CD4-positive, alpha-beta memory T cell (primary cell): ENCODE data around the gene PRR22. TPM values are rescaled to one million over a fixed set of nuclear protein-coding genes. Genes with fewer than 3 reads are reported as not detected.

Experiments used
- CTCF ChIA-PET: fragments of 350-600 bp; sonication (Branson Sonifier 250); formaldehyde crosslinking; loops from one replicate; lab custom pipeline; 2021; ENCODE audit warnings: inconsistent platforms; ENCODE audit not compliant: partially characterized antibody; lab: Charles Lee
- POLR2A ChIA-PET: fragments of 350-600 bp; sonication (Branson Sonifier 250); formaldehyde crosslinking; loops from one replicate; lab custom pipeline; 2021; ENCODE audit not compliant: partially characterized antibody; lab: Charles Lee
- DNase-seq, 5 donors: peaks; one replicate each; pipeline versions ENCODE4 v3.0.0 to v3.0.0-alpha.2; 2020 to 2022; ENCODE audit warnings: mixed read lengths in 1 of 5
- H3K27ac ChIP-seq: one replicate; pipeline ENCODE4 v1.7.0; 2013; ENCODE audit warnings: low read depth, low read length
- H3K27me3 ChIP-seq: 2 replicates; pipeline ENCODE4 v1.7.0; 2013; ENCODE audit warnings: mild to moderate bottlenecking, low read length, moderate library complexity; ENCODE audit not compliant: insufficient read depth
- H3K36me3 ChIP-seq: 2 replicates; pipeline ENCODE4 v1.7.0; 2013; ENCODE audit warnings: mild to moderate bottlenecking, low read length, moderate library complexity; ENCODE audit not compliant: insufficient read depth
- H3K4me1 ChIP-seq: 2 replicates; pipeline ENCODE4 v1.7.0; 2013; ENCODE audit warnings: mild to moderate bottlenecking, low read length, moderate library complexity; ENCODE audit not compliant: insufficient read depth
- H3K4me3 ChIP-seq, 2 donors: one replicate each; pipeline ENCODE4 v1.7.0; 2013; ENCODE audit warnings: low read length in 2 of 2, mild to moderate bottlenecking in 1 of 2
- H3K9me3 ChIP-seq, 2 donors: one replicate each; pipeline ENCODE4 v1.7.0; 2013; ENCODE audit warnings: low read length in 2 of 2, control low read depth in 1 of 2; ENCODE audit not compliant: control insufficient read depth in 1 of 2
- H3K27ac Mint-ChIP-seq, 7 donors: one replicate each; pipeline ENCODE4 v1.8.0; 2020 to 2021; ENCODE audit warnings: mixed read lengths in 7 of 7, mild to moderate bottlenecking in 6 of 7, inconsistent platforms in 3 of 7, moderate library complexity in 3 of 7
- H3K27me3 Mint-ChIP-seq, 2 donors: one replicate each; pipeline ENCODE4 v1.8.0; 2020 to 2021; ENCODE audit warnings: mixed read lengths in 2 of 2
- H3K36me3 Mint-ChIP-seq, 2 donors: one replicate each; pipeline ENCODE4 v1.8.0; 2020 to 2021; ENCODE audit warnings: mixed read lengths in 2 of 2, inconsistent platforms in 1 of 2, mild to moderate bottlenecking in 1 of 2
- H3K4me1 Mint-ChIP-seq, 4 donors: one replicate each; pipeline ENCODE4 v1.8.0; 2020 to 2021; ENCODE audit warnings: mixed read lengths in 4 of 4, mild to moderate bottlenecking in 1 of 4
- H3K4me3 Mint-ChIP-seq, 8 donors: one replicate each; pipeline ENCODE4 v1.8.0; 2020 to 2021; ENCODE audit warnings: mixed read lengths in 8 of 8, mild to moderate bottlenecking in 7 of 8, moderate library complexity in 6 of 8, inconsistent platforms in 3 of 8
- H3K9me3 Mint-ChIP-seq, 8 donors: one replicate each; pipeline ENCODE4 v1.8.0; 2020 to 2021; ENCODE audit warnings: mixed read lengths in 8 of 8, mild to moderate bottlenecking in 5 of 8, inconsistent platforms in 3 of 8, moderate library complexity in 1 of 8
- intact Hi-C: fragments of 100-400 bp; cut with micrococcal nuclease; formaldehyde crosslinking; loops from one replicate; pipeline ENCODE4 v1.15.1; 2023
- polyA plus RNA-seq, 2 donors: library from polyadenylated mRNA; unstranded; fragments of 300-500 nt; fragmentation: Illumina TruSeq; gene quantifications; one replicate each; pipeline ENCODE4 v1.2.3, GENCODE V29; 2021
- total RNA-seq, 2 experiments: library from RNA; stranded (reverse); gene quantifications; one replicate each; pipeline ENCODE4 v1.2.3, GENCODE V29; 2021

Gene PRR22
- total and polyA plus RNA-seq, 4 experiments from 2014 or later, result 5.9 to 6.6 TPM; not detected in 2

GRCh38 chr19:5827891-5828660 lies 43.5 kb upstream of the PRR22 start:
- peak overlapping the region; percentile 68 to 73 for H3K4me3 ChIP-seq
- CTCF ChIA-PET, result interaction anchor here (0.9 to 2.9 kb wide), 6 partner anchors 22 to 194 kb away, joined by 3 to 22 read pairs (median 4); partner anchors contain the start of genes CATSPERD, LONP1, NDUFA11 and NRTN
- peak overlapping the region; percentile 49 for H3K27ac ChIP-seq
- Mint-ChIP-seq H3K9me3 (peaks cover 0 to 2% (median 0%) of the 10 kb centered on the region in 8 donors), H3K36me3 (peaks cover 0 to 3% of the 10 kb centered on the region in 2 donors), H3K27me3 (peaks cover 0 to 3% of the 10 kb centered on the region in 2 donors), H3K4me3 (peak overlapping the region; percentile 92 to 99 (median 96)), H3K4me1 (peaks cover 3 to 17% (median 10%) of the 10 kb centered on the region in 4 donors), H3K27ac (peak overlapping the region; percentile 95 to 97 (median 95))
- no peaks in the 10 kb centered on the region for H3K27me3 ChIP-seq
- intact Hi-C loops, result loop anchor here (1.0 to 2.0 kb wide), 3 partner anchors 23 to 76 kb away; partner anchors contain the start of genes DUS3L, NRTN and VMAC
- POLR2A ChIA-PET, result interaction anchor here (0.6 to 3.2 kb wide), 17 partner anchors 20 to 205 kb away, joined by 3 to 54 read pairs (median 6); partner anchors contain the start of genes CATSPERD, DUS3L, LONP1 and NDUFA11
- peak; percentile 91 to 96 (median 92) for DNase-seq
- H3K4me1 ChIP-seq, result peaks cover 22% of the 10 kb centered on the region
- no peaks in the 10 kb centered on the region for H3K36me3 ChIP-seq
- no peaks in the 10 kb centered on the region for H3K9me3 ChIP-seq

GRCh38 chr19:5827342-5827890 lies 42.9 kb upstream of the PRR22 start:
- intact Hi-C loops, result no loop called here
- Histone ChIP-seq H3K27me3 (no peaks in the 10 kb centered on the region), H3K4me3 (peak overlapping the region in 1 of 2 donors; percentile 68), H3K27ac (peak overlapping the region; percentile 49), H3K4me1 (peaks cover 22% of the 10 kb centered on the region), H3K36me3 (no peaks in the 10 kb centered on the region), H3K9me3 (no peaks in the 10 kb centered on the region)
- H3K4me1 Mint-ChIP-seq, result peaks cover 3 to 17% (median 10%) of the 10 kb centered on the region in 4 donors
- H3K27ac Mint-ChIP-seq, result peak overlapping the region; percentile 84 to 96 (median 89)
- ChIA-PET CTCF (interaction anchor here (0.9 to 2.9 kb wide), 5 partner anchors 21 to 141 kb away, joined by 3 to 22 read pairs (median 5); partner anchors contain the start of genes CATSPERD, LONP1, NDUFA11 and NRTN), POLR2A (interaction anchor here (0.9 to 3.2 kb wide), 13 partner anchors 19 to 205 kb away, joined by 3 to 54 read pairs (median 7); partner anchors contain the start of genes CATSPERD, DUS3L, LONP1 and NDUFA11)
- H3K36me3 Mint-ChIP-seq, result peaks cover 0 to 3% of the 10 kb centered on the region in 2 donors
- peaks cover 0 to 2% (median 0%) of the 10 kb centered on the region in 8 donors for H3K9me3 Mint-ChIP-seq
- H3K4me3 Mint-ChIP-seq, result peak overlapping the region; percentile 60 to 91 (median 84)
- H3K27me3 Mint-ChIP-seq, result peaks cover 0 to 3% of the 10 kb centered on the region in 2 donors
- DNase-seq, result no peak

GRCh38 chr19:5826531-5827341 lies 42.2 kb upstream of the PRR22 start:
- Mint-ChIP-seq H3K27ac (peak overlapping the region; percentile 84 to 96 (median 89)), H3K36me3 (peaks cover 0 to 3% of the 10 kb centered on the region in 2 donors), H3K4me1 (peaks cover 3 to 17% (median 10%) of the 10 kb centered on the region in 4 donors), H3K4me3 (peak overlapping the region; percentile 60 to 91 (median 84)), H3K27me3 (peaks cover 0 to 3% of the 10 kb centered on the region in 2 donors), H3K9me3 (peaks cover 0 to 2% (median 0%) of the 10 kb centered on the region in 8 donors)
- Histone ChIP-seq H3K36me3 (no peaks in the 10 kb centered on the region), H3K27ac (no peak overlapping the region), H3K4me3 (no peak overlapping the region), H3K4me1 (peaks cover 22% of the 10 kb centered on the region), H3K9me3 (no peaks in the 10 kb centered on the region), H3K27me3 (no peaks in the 10 kb centered on the region)
- DNase-seq, result peak in 2 of 5 donors; percentile 16 to 68
- CTCF ChIA-PET, result interaction anchor here (2.9 kb wide), 1 partner anchor 23 kb away, joined by 22 read pairs; the partner anchor contains the start of gene NRTN
- intact Hi-C loops, result no loop called here
- POLR2A ChIA-PET, result interaction anchor here (0.9 to 3.2 kb wide), 5 partner anchors 18 to 135 kb away, joined by 6 to 54 read pairs (median 9); partner anchors contain the start of genes CATSPERD, DUS3L, LONP1 and NDUFA11

- peaks cover 0 to 3% of the 10 kb centered on the region in 2 donors for H3K36me3 Mint-ChIP-seq
- H3K27ac Mint-ChIP-seq, result no peak overlapping the region
- DNase-seq, result no peak
- peaks cover 2 to 3% of the 10 kb centered on the region in 2 donors for H3K27me3 Mint-ChIP-seq
- Histone ChIP-seq H3K27me3 (no peaks in the 10 kb centered on the region), H3K27ac (no peak overlapping the region), H3K36me3 (no peaks in the 10 kb centered on the region), H3K4me3 (no peak overlapping the region), H3K9me3 (no peaks in the 10 kb centered on the region), H3K4me1 (peaks cover 22% of the 10 kb centered on the region)
- H3K4me3 Mint-ChIP-seq, result no peak overlapping the region
- CTCF ChIA-PET, result no interaction called here
- POLR2A ChIA-PET, result no interaction called here
- intact Hi-C loops, result no loop called here
- H3K9me3 Mint-ChIP-seq, result peaks cover 0 to 5% (median 0%) of the 10 kb centered on the region in 8 donors
- peaks cover 3 to 17% (median 11%) of the 10 kb centered on the region in 4 donors for H3K4me1 Mint-ChIP-seq
Measured at GRCh38 chr19:5825178-5825577, 40.6 kb upstream of the PRR22 start.

GRCh38 chr19:5824751-5825150 lies 40.2 kb upstream of the PRR22 start:
- peak overlapping the region in 1 of 7 donors; percentile 48 for H3K27ac Mint-ChIP-seq
- Histone ChIP-seq H3K9me3 (no peaks in the 10 kb centered on the region), H3K27ac (no peak overlapping the region), H3K27me3 (no peaks in the 10 kb centered on the region), H3K4me3 (no peak overlapping the region), H3K36me3 (no peaks in the 10 kb centered on the region), H3K4me1 (peaks cover 22% of the 10 kb centered on the region)
- H3K4me3 Mint-ChIP-seq, result peak overlapping the region in 1 of 8 donors; percentile 15
- H3K4me1 Mint-ChIP-seq, result peaks cover 2 to 17% (median 11%) of the 10 kb centered on the region in 4 donors
- ChIA-PET POLR2A (no interaction called here), CTCF (no interaction called here)
- H3K27me3 Mint-ChIP-seq, result peaks cover 2 to 3% of the 10 kb centered on the region in 2 donors
- DNase-seq, result no peak
- H3K9me3 Mint-ChIP-seq, result peaks cover 0 to 5% (median 0%) of the 10 kb centered on the region in 8 donors
- H3K36me3 Mint-ChIP-seq, result peaks cover 0 to 3% of the 10 kb centered on the region in 2 donors
- intact Hi-C loops, result no loop called here

GRCh38 chr19:5823579-5824281 lies 39.2 kb upstream of the PRR22 start:
- ChIA-PET CTCF (interaction anchor here (1.4 kb wide), 1 partner anchor 20 kb away, joined by 4 read pairs; no protein-coding TSS in a partner anchor), POLR2A (no interaction called here)
- H3K4me1 Mint-ChIP-seq, result peaks cover 2 to 17% (median 10%) of the 10 kb centered on the region in 4 donors
- H3K27me3 Mint-ChIP-seq, result peaks cover 2 to 3% of the 10 kb centered on the region in 2 donors
- Histone ChIP-seq H3K27ac (no peak overlapping the region), H3K4me1 (peaks cover 18% of the 10 kb centered on the region), H3K36me3 (no peaks in the 10 kb centered on the region), H3K4me3 (no peak overlapping the region), H3K9me3 (no peaks in the 10 kb centered on the region), H3K27me3 (no peaks in the 10 kb centered on the region)
- no peak for DNase-seq
- intact Hi-C loops, result no loop called here
- H3K27ac Mint-ChIP-seq, result no peak overlapping the region
- H3K4me3 Mint-ChIP-seq, result no peak overlapping the region
- peaks cover 0 to 5% (median 0%) of the 10 kb centered on the region in 8 donors for H3K9me3 Mint-ChIP-seq
- H3K36me3 Mint-ChIP-seq, result peaks cover 0 to 3% of the 10 kb centered on the region in 2 donors
